NCI-H146 treated with DMSO at 0.1 percent for 48 hours (cell line): ENCODE data around the gene CAMTA1.
"Not testable (repeated sequence)": the region's sequence is repeated elsewhere in the genome, so short reads cannot be mapped to it uniquely, and the experiment has no call there.

Source experiments
- DNase-seq: peaks from one replicate; lab custom pipeline; 2025; ENCODE audit not compliant: unreplicated experiment; lab: John Stamatoyannopoulos, UW

CAMTA1 gene

GRCh38 chr1:7409278-7409677 lies 624.0 kb downstream of the CAMTA1 start:
- no peak for DNase-seq

GRCh38 chr1:7410156-7410555 lies 624.9 kb downstream of the CAMTA1 start:
- no peak for DNase-seq

GRCh38 chr1:7417618-7418017 lies 632.4 kb downstream of the CAMTA1 start:
- not testable (repeated sequence) for DNase-seq

GRCh38 chr1:7418442-7419080 lies 633.3 kb downstream of the CAMTA1 start:
- no peak for DNase-seq

GRCh38 chr1:7420098-7420445 lies 634.8 kb downstream of the CAMTA1 start:
- no peak for DNase-seq

GRCh38 chr1:7420470-7421100 lies 635.3 kb downstream of the CAMTA1 start:
- DNase-seq, result no peak

- DNase-seq, result no peak
Measured at GRCh38 chr1:7421471-7422075, 636.3 kb downstream of the CAMTA1 start.

GRCh38 chr1:7422081-7422480 lies 636.8 kb downstream of the CAMTA1 start:
- no peak for DNase-seq

- DNase-seq, result no peak
Measured at GRCh38 chr1:7422561-7422960, 637.3 kb downstream of the CAMTA1 start.

GRCh38 chr1:7422966-7423365 lies 637.7 kb downstream of the CAMTA1 start:
- DNase-seq, result no peak

GRCh38 chr1:7424352-7424890 lies 639.2 kb downstream of the CAMTA1 start:
- no peak for DNase-seq

- DNase-seq, result no peak
Measured at GRCh38 chr1:7425229-7425628, 640.0 kb downstream of the CAMTA1 start.

- no peak for DNase-seq
Measured at GRCh38 chr1:7425771-7426170, 640.5 kb downstream of the CAMTA1 start.

- DNase-seq, result no peak
Measured at GRCh38 chr1:7426780-7427604, 641.7 kb downstream of the CAMTA1 start.

- no peak for DNase-seq
Measured at GRCh38 chr1:7427605-7428300, 642.5 kb downstream of the CAMTA1 start.

- DNase-seq, result no peak
Measured at GRCh38 chr1:7429290-7429689, 644.0 kb downstream of the CAMTA1 start.

- DNase-seq, result no peak
Measured at GRCh38 chr1:7430047-7430608, 644.9 kb downstream of the CAMTA1 start.

- no peak for DNase-seq
Measured at GRCh38 chr1:7430691-7431090, 645.4 kb downstream of the CAMTA1 start.

GRCh38 chr1:7432102-7432899 lies 647.0 kb downstream of the CAMTA1 start:
- no peak for DNase-seq

- DNase-seq, result no peak
Measured at GRCh38 chr1:7432900-7433380, 647.7 kb downstream of the CAMTA1 start.
